IPS-18a (cell line): ENCODE results near the gene SLC9A8.

ENCODE experiments used
- H3K27ac ChIP-seq: one replicate; pipeline ENCODE4 v1.5.1; 2013; ENCODE audit warnings: low read length
- H3K27me3 ChIP-seq: one replicate; pipeline ENCODE4 v1.6.1; 2013; ENCODE audit warnings: mild to moderate bottlenecking, low read length; ENCODE audit not compliant: control insufficient read depth, insufficient read depth
- H3K36me3 ChIP-seq: one replicate; pipeline ENCODE4 v1.6.1; 2013; ENCODE audit warnings: low read depth, low read length; ENCODE audit not compliant: control insufficient read depth
- H3K4me1 ChIP-seq: one replicate; pipeline ENCODE4 v1.6.1; 2013; ENCODE audit warnings: low read depth, low read length; ENCODE audit not compliant: control insufficient read depth
- H3K4me3 ChIP-seq: one replicate; pipeline ENCODE4 v1.5.1; 2013; ENCODE audit warnings: low read length
- H3K9ac ChIP-seq: one replicate; pipeline ENCODE4 v1.6.1; 2013; ENCODE audit warnings: mild to moderate bottlenecking, low read length, moderate library complexity
- H3K9me3 ChIP-seq: one replicate; pipeline ENCODE4 v1.6.1; 2013; ENCODE audit warnings: low read depth, low read length; ENCODE audit not compliant: control insufficient read depth

Gene SLC9A8

DNA sequence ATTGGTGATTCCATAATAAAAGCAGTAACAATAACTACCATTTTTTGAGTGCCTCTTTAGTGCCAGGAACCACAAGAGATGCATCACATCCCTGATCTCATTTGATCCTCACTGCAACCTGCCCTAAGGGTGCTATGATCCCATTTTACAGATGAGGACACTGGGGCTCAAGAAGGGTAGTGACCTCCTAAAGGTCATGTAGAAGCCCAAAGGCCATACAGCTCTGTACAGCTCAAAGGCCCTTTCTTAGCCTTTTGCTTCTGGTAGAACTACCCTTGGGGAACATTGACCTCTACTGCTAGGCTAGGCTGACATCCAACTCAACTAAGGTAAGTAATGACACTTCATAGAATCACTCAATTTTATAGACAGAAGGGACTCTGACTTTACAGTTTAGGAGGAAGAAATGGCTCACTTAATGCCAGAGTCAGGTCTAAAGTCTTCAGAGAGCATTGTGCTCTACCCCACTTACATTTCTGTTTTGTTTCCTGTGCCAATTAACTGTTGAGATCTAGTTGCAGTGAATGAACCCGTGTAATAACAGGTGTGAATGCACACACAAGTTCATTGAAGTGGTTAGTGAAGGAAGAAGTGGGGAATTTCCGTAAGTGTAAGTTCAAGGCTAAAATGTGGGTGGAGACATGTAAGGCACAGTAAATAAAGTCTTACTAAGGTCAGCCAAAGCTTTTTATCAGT, 10.7 kb downstream of the SLC9A8 start:
- H3K9me3 ChIP-seq, result no peaks in the 10 kb centered on the region
- H3K36me3 ChIP-seq, result peaks cover 18% of the 10 kb centered on the region
- H3K27me3 ChIP-seq, result no peaks in the 10 kb centered on the region
- H3K4me1 ChIP-seq, result no peaks in the 10 kb centered on the region
- H3K27ac ChIP-seq, result no peak overlapping the region
- H3K4me3 ChIP-seq, result no peak overlapping the region
- no peak overlapping the region for H3K9ac ChIP-seq

DNA sequence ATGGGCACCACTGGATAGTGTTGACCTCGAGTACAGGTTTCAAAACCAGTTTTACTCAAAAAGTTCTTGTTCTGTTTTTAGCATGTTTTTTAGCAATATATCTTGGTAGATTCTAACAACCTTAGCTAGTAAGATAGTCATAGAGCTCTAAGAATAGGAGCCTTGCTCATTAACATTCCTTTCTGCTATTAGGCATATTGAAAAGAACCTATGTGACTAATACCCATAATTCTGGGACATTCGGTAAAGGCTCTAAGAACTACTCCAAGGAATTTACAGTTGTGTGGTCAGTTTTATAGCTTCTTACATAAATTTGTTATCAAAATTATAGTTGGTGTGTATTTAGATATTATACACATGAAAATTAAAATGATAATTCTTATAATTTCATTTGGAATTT, 11.6 kb downstream of the SLC9A8 start:
- Histone ChIP-seq H3K27ac (no peak overlapping the region), H3K4me1 (no peaks in the 10 kb centered on the region), H3K4me3 (no peak overlapping the region), H3K36me3 (peaks cover 15% of the 10 kb centered on the region), H3K9me3 (no peaks in the 10 kb centered on the region), H3K27me3 (no peaks in the 10 kb centered on the region), H3K9ac (no peak overlapping the region)

DNA sequence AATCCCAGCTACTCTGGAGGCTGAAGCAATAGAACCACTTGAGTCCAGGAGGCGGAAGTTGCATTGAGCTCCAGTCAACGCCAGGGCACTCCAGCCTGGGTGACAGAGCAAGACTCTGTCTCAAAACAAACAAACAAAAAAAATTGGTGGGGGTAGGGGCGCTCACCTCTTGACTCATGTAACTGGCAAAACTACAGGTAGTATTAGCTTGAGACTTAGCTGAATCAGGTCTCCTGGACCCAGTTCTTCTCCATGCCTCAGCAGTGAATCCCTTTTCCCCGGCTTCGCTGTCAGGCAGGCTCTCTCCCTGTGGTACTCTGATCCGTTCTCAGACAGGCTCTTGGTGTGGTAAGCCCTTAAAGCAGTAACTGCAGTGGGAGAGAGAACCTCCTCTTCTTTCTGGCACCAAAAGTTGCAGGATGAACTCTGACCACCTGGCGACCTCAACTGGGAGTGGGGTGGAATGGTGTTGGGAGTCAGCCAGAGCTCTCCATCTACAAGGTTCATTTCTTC, 12.9 kb downstream of the SLC9A8 start:
- Histone ChIP-seq H3K4me1 (no peaks in the 10 kb centered on the region), H3K4me3 (no peak overlapping the region), H3K27ac (no peak overlapping the region), H3K9ac (no peak overlapping the region), H3K27me3 (no peaks in the 10 kb centered on the region), H3K36me3 (peaks cover 9% of the 10 kb centered on the region), H3K9me3 (no peaks in the 10 kb centered on the region)

DNA sequence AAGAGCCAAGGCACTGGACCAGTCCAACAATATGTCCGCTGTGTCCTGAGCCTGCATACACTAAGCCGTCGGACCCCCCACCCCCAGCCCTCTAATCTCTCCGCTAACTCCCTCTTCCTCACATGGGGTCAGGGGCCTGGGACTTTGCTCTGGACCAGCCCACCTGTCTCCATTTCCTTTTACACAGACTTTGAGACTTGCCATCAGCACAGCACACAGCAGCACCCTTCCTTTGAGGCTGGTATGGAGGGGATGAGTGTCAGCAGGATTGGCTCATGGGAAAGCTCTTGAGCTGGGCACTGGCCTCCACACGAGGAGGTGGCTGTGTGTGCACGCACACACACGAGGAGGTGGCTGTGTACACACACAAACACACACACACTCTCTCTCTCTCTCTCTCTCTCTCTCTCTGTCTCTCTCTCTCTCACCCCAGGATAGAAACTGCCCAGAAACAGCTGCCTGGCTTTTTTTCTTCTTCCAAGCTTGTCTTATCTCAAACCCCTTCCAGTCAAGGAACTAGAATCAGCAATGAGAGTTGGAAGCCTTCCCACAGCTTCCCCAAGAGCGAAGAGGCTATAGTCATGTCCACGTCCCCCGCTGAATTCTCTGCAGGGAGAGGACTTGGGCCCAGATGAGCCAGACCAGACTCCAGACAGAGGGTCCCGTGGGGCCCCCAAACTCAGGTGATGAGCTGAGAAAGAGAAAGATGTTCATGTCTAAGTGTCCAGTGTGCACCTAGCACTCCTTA, 18.6 kb downstream of the SLC9A8 start:
- Histone ChIP-seq H3K4me3 (no peak overlapping the region), H3K36me3 (no peaks in the 10 kb centered on the region), H3K9ac (no peak overlapping the region), H3K27ac (no peak overlapping the region), H3K4me1 (peaks cover 4% of the 10 kb centered on the region), H3K9me3 (no peaks in the 10 kb centered on the region), H3K27me3 (no peaks in the 10 kb centered on the region)

DNA sequence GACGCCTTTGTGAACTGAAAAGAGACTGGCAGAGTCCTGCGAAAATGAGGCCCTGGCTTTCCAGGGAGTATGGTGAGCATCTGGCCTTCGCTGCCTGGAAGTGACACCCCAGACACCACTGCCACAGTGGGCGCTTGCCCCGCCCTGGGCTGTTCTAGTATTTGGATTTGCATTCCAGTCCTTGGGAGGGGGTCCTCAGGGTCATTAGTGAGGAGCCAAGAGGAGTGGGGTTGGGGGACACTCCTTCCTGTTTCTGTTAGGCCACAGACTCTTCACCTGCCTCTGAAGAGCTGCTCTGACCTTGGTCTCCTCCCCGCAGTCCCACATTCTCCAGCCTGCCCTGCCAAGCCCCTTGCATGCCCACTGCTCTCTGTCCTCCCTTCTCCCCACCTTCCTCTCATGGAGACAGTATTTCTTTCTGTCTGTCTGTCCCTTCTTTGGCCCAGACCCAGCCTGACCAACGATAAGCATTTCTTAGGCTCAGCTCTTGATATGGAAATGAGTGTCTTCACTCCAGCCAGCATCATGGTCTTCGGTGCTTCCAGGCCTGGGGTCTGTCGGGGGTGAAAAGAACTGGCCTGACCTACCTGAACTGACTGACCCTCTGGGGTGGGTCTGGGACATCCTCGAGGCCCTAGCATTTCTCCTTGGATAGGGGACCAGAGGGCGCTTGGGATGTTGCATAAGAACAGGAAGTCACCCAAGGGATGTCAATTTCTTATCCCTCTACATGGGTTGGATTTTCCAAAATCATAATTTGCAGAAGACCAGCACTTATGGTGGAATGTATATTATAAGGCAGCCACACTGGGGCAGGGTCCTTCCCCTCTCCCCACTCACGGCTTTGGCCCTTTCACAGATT, 19.4 kb downstream of the SLC9A8 start:
- H3K9ac ChIP-seq, result no peak overlapping the region
- no peak overlapping the region for H3K27ac ChIP-seq
- H3K27me3 ChIP-seq, result no peaks in the 10 kb centered on the region
- H3K4me3 ChIP-seq, result no peak overlapping the region
- H3K36me3 ChIP-seq, result no peaks in the 10 kb centered on the region
- no peaks in the 10 kb centered on the region for H3K9me3 ChIP-seq
- peaks cover 4% of the 10 kb centered on the region for H3K4me1 ChIP-seq

DNA sequence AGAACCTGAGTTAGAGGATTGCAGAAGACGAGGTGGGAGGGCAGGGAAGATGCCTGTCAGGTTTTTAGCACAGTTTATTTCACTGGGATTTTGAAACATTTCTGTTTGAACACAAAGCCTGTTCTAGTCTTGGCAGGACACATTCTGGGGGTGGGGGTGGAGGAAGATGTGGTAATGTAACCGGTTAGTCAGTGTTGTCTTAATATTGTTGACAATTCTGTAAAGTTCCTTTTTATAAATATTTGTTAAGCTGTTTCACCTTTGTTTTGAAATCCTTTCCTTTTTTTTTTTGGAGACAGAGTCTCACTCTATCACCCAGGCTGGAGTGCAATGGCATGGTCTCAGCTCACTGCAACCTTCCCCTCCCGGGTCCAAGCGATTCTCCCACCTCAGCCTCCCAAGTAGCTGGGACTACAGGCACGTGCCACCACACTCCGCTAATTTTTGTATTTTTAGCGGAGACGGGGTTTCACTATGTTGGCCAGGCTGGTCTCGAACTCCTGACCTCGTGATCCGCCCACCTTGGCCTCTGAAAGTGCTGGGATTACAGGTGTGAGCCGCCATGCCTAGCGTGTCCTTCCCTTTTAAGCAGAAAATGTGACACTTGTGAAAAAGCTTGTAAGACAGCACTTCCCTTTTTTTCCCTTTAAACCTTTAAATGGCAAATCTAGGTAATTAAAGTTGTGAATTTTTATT, 20.2 kb downstream of the SLC9A8 start:
- Histone ChIP-seq H3K4me1 (peaks cover 4% of the 10 kb centered on the region), H3K9me3 (no peaks in the 10 kb centered on the region), H3K27ac (no peak overlapping the region), H3K4me3 (no peak overlapping the region), H3K9ac (no peak overlapping the region), H3K36me3 (no peaks in the 10 kb centered on the region), H3K27me3 (no peaks in the 10 kb centered on the region)

DNA sequence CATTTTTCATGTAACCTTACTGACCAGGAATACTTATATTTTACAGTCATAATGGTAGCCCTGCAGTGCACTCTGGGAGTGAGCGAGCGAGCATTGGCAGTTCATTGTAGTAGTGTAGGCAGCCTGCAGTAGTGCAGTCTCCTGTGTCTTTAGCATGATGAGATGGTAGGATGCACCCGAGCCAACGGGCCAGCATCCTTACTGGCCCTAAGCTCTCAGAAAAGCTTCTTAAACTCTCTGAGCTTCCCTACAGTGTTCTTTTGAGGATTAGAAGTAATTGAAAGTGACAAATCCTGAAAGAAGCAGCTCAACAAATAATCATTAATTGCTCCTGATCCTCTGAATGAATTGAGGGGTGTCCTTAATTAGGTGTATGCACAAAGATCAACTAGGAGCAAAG, 20.9 kb downstream of the SLC9A8 start:
- Histone ChIP-seq H3K4me3 (no peak overlapping the region), H3K27ac (no peak overlapping the region), H3K36me3 (no peaks in the 10 kb centered on the region)

DNA sequence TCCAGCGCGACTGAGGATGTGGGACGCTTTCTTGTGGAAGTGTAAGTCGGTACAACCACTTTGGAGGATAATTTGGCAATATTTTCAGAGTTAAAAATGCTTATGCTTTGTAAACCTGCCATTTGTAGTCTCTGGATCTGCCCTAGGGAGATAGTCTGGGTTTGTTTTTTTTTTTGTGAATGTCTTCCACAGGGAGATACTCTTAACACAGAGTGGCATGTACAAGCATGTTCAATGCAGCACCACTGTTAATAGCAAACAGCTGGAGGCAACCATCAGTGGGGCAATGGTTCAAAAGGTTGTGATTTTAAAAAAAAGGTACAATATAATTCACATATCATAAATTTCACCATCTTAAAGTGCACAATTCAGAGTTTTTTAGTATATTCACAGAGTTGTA, 22.4 kb downstream of the SLC9A8 start:
- no peaks in the 10 kb centered on the region for H3K36me3 ChIP-seq
- no peak overlapping the region for H3K9ac ChIP-seq
- no peaks in the 10 kb centered on the region for H3K9me3 ChIP-seq
- H3K27me3 ChIP-seq, result no peaks in the 10 kb centered on the region
- H3K4me1 ChIP-seq, result peaks cover 4% of the 10 kb centered on the region
- no peak overlapping the region for H3K27ac ChIP-seq
- no peak overlapping the region for H3K4me3 ChIP-seq

More for the DNA sequence above, 20.9 kb downstream of the SLC9A8 start:
- no peaks in the 10 kb centered on the region for H3K9me3 ChIP-seq
- no peaks in the 10 kb centered on the region for H3K27me3 ChIP-seq
- H3K4me1 ChIP-seq, result peaks cover 4% of the 10 kb centered on the region
- no peak overlapping the region for H3K9ac ChIP-seq

DNA sequence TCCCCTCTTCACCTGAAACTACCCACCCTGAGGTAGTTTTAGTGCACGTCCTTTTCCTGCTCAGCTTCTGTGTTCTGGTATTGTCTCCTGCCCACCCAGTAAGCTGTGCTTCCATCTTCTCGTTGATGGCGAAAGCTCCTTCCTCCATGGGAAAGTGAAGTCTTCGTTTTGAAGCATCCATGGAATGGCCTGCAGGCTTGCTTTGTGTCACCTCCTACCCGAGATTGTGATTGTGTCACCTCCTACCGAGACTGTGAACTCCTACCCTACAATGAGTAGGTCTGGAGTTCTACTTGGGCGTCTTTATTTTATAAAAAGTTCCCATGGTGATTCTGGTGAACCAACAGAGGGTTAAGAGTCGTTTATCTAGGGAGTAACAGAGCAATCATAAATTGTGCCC, 25.9 kb downstream of the SLC9A8 start:
- no peaks in the 10 kb centered on the region for H3K27me3 ChIP-seq
- H3K9me3 ChIP-seq, result no peaks in the 10 kb centered on the region
- no peaks in the 10 kb centered on the region for H3K4me1 ChIP-seq
- no peak overlapping the region for H3K4me3 ChIP-seq
- H3K27ac ChIP-seq, result no peak overlapping the region
- no peak overlapping the region for H3K9ac ChIP-seq
- no peaks in the 10 kb centered on the region for H3K36me3 ChIP-seq

DNA sequence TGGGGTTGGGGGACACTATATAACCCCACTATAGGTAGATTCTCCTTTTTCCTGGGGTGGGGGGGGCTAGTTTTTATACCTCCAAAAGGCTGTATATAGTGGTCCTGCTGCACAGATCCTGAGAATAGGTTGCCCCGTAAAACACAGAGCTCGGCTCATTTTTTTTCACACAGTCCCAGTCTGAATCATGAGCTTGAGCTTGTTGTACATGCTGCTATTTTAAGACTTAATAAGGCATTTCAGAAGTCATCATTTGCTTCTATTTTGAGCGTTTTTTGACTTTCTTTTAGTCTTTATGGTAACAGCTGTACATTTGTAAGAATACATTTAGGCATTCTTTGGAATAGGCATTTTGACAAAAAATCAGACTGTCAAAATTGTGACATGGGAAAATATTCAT, 30.5 kb downstream of the SLC9A8 start:
- Histone ChIP-seq H3K36me3 (no peaks in the 10 kb centered on the region), H3K4me1 (peaks cover under 1% of the 10 kb centered on the region), H3K4me3 (no peak overlapping the region), H3K9me3 (no peaks in the 10 kb centered on the region), H3K9ac (no peak overlapping the region), H3K27ac (no peak overlapping the region), H3K27me3 (no peaks in the 10 kb centered on the region)
